ENCODE results near the gene COL8A1. TPM values are rescaled to one million over a fixed set of nuclear protein-coding genes. Genes with fewer than 3 reads are reported as not detected.

The COL8A1 gene
- polyA plus RNA-seq, 3 donors = 6.8 to 9.1 (median 7.9) TPM

DNA sequence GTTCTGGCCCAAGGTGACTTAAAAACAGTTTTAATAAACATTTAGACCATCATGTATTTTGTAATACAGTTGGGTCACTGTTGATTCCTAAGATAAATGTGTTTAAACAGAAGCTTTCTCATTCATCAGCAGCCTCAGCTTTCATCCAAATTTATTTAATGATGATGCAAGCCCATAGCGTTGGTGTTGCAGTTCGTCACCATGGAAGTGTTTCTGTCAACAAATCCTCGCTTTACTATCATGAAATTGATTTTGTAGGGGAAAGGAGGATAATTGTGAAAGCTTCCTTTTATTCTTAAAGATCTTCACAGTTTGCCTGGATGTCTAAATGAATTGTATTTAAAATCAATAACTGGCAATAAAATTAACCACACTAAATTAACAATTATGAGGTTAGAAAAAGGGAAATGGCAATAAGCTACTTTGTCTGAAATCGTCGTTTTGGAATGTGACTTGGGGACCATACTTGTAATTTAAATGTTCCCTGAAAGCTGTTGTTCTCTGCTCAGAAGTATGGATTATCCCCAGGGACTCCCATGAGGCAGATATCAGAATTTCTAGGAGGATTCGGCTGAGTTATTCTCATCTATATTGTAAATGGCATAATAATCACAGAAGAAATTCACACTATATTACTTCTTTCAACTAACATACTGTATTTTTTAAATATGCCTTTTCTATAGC is 208.2 kb downstream of the COL8A1 start:
- no peak for DNase-seq (ENCODE audit: extremely low read depth in 1 of 11, low read depth in 9 of 11, low spot score in 4 of 11)

DNA sequence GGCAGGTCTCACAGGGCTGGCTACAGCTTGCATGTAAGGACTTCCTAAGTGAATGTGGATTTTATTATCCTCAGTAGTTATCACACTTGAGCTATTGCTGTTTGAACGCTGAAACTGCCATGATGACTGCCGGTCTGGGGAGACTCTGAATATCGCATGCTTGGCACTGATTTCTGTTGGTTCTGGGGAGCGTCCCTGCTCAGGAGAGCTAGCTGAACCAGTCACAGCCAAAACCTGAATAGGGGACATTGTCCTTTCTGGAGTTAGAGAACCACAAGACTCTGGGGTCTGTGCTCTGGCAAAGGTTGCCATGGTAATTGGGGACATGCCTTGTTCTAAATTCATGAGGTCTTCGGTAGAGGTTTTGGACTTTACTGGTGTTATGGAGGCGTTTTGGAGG is 210.0 kb downstream of the COL8A1 start:
- no peak for DNase-seq (ENCODE audit: extremely low read depth in 1 of 11, low read depth in 9 of 11, low spot score in 4 of 11)

Other genes starting within 250 kb of the COL8A1 start
- gene CMSS1, start 179.3 kb downstream of the COL8A1 start, polyA plus RNA-seq (ENCODE audit: insufficient read length in 3 of 3) = 10 to 100 TPM; 43.2 to 47.4 (median 44.5) TPM

Measured in renal cortex interstitium (tissue), 11 donors.